Vagina (tissue), 2 donors: ENCODE results near the gene LILRB2. TPM values are rescaled to one million over a fixed set of nuclear protein-coding genes. Genes with fewer than 3 reads are reported as not detected.
"Not testable (repeated sequence)": the region's sequence is repeated elsewhere in the genome, so short reads cannot be mapped to it uniquely, and the experiment has no call there.

Experiments
- DNase-seq, 2 donors: peaks; one replicate each; pipeline ENCODE4 v3.0.0-alpha.2; 2017; ENCODE audit errors: extremely low spot score in 2 of 2
- H3K27ac ChIP-seq: fragments of 200-600 bp; sonication (generic); one replicate; pipeline ENCODE4 v1.5.1; 2019
- H3K27me3 ChIP-seq: fragments of 200-600 bp; sonication (generic); one replicate; pipeline ENCODE4 v1.5.1; 2019
- H3K36me3 ChIP-seq, 2 donors: fragments of 200-600 bp; sonication (generic); one replicate each; pipeline ENCODE4 v1.5.1; 2017 to 2019
- H3K4me1 ChIP-seq: fragments of 200-600 bp; sonication (generic); one replicate; pipeline ENCODE4 v1.5.1; 2019
- H3K4me3 ChIP-seq, 2 donors: fragments of 200-600 bp; sonication (generic); 1 replicate in 1 of 2; 2 replicates in 1 of 2; pipeline ENCODE4 v1.5.1; 2016 to 2019
- H3K9me3 ChIP-seq: fragments of 200-600 bp; sonication (generic); one replicate; pipeline ENCODE4 v1.5.1; 2019
- POLR2A ChIP-seq, 2 donors: fragments of 450-650 bp; IDR thresholded peaks; one replicate each; pipeline ENCODE4 v1.6.1; 2017; ENCODE audit warnings: antibody characterized with exemption in 2 of 2, mild to moderate bottlenecking in 2 of 2, moderate library complexity in 2 of 2
- POLR2AphosphoS5 ChIP-seq, 2 donors: sonication (generic); formaldehyde crosslinking; IDR thresholded peaks; one replicate each; pipeline ENCODE4 v1.9.0; 2017; ENCODE audit warnings: antibody characterized with exemption in 2 of 2, mild to moderate bottlenecking in 2 of 2, low read depth in 1 of 2; ENCODE audit not compliant: insufficient read depth in 1 of 2
- intact Hi-C: fragments of 100-400 bp; cut with DNase I; formaldehyde crosslinking; loops from one replicate; pipeline ENCODE4 v1.15.1; 2023
- total RNA-seq: library from RNA; depleted of rRNA; stranded (reverse); fragments of >200 nt; gene quantifications from one replicate; pipeline ENCODE4 v1.2.3, GENCODE V29; 2016
- TF ChIP-seq, protein P1 (sequence below), 3 experiments: fragments of 450-650 bp in 2 of 3; fragments of 200-600 bp in 1 of 3; sonication (generic) in 1 of 3; IDR thresholded peaks; one replicate each; pipeline ENCODE4 v1.5.1; 2017 to 2019; ENCODE audit warnings: antibody characterized with exemption in 3 of 3, mild to moderate bottlenecking in 2 of 3, moderate library complexity in 2 of 3

LILRB2 gene
- total RNA-seq, 1 donor from 2014 or later, result 2.0 TPM

DNA sequence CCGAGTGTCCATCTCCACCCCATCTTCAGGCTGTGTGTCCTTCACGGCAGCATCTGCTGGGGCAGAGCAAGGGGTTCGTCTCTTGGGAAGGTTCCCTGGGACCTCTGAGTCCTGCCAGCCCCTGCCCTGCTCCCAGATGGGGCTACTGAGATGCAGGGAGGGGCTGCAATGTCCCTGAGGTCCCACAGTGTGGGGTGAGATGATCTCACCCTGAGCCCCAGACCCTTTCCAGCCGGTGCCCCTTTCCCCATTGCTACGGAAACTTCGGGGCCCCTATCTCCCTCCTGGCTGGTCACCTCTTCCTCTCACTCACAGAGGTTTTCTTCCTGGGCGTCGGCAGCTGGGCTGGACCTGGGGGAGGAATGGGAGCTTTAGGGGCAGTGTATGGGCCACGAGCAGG, 5.0 kb downstream of the LILRB2 start:
- Histone ChIP-seq H3K36me3 (no peaks in the 10 kb centered on the region), H3K27me3 (no peaks in the 10 kb centered on the region), H3K27ac (no peak overlapping the region), H3K4me1 (no peaks in the 10 kb centered on the region), H3K4me3 (no peak overlapping the region), H3K9me3 (no peaks in the 10 kb centered on the region)
- TF ChIP-seq POLR2A (IDR thresholded peaks at IDR 0.05) (no peak), POLR2AphosphoS5 (IDR thresholded peaks at IDR 0.05; ENCODE audit: insufficient read depth in 1 of 2, low read depth in 1 of 2) (no peak)
- TF ChIP-seq, protein P1, sequence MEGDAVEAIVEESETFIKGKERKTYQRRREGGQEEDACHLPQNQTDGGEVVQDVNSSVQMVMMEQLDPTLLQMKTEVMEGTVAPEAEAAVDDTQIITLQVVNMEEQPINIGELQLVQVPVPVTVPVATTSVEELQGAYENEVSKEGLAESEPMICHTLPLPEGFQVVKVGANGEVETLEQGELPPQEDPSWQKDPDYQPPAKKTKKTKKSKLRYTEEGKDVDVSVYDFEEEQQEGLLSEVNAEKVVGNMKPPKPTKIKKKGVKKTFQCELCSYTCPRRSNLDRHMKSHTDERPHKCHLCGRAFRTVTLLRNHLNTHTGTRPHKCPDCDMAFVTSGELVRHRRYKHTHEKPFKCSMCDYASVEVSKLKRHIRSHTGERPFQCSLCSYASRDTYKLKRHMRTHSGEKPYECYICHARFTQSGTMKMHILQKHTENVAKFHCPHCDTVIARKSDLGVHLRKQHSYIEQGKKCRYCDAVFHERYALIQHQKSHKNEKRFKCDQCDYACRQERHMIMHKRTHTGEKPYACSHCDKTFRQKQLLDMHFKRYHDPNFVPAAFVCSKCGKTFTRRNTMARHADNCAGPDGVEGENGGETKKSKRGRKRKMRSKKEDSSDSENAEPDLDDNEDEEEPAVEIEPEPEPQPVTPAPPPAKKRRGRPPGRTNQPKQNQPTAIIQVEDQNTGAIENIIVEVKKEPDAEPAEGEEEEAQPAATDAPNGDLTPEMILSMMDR (IDR thresholded peaks at IDR 0.05), result no peak
- intact Hi-C loops, result no loop called here
- no peak for DNase-seq

DNA sequence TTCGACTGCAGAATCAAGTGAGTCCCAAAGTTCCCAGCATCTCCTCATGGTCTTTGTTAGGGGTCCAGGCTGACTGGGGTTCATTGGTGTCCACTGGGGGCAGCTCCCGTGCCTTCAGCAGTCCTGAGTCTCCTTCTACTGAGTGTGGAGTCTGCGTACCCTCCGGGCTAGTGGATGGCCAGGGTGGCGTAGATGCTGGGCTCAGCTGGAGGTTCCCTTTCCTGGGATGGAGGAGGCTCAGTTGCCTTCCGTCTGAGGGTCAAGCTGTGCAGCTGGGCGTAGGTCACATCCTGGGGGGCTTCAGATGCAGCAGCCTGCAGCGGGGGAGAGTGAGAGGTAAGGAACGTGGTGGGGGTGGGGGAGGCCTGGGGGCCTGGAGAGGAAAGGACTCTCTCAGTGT, 6.4 kb downstream of the LILRB2 start:
- not testable (repeated sequence) for H3K27me3 ChIP-seq, H3K27ac ChIP-seq, H3K4me3 ChIP-seq, H3K9me3 ChIP-seq, H3K36me3 ChIP-seq, DNase-seq, H3K4me1 ChIP-seq
- intact Hi-C loops, result loop anchor here (5.0 kb wide), 1 partner anchor 287 kb away; no protein-coding TSS in a partner anchor

DNA sequence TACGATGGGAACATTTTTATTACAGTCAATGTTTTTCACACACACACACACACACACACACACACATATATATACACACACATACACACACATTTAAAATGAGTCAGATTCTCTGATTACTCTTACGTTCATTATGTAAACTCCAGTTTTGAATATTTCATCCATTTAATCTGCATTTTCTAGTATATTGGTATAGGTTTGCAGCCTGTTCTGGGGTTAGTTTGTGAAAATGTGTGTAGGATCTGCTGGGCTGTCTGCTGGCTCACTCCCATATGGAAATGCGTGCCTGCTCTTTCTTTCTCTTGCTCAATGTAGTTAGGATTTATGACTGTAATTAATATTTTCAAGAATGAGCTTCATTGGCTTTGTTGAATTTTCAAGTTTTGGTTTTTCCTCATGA, 7.1 kb downstream of the LILRB2 start:
- TF ChIP-seq, protein P1 (IDR thresholded peaks at IDR 0.05), result no peak
- TF ChIP-seq POLR2A (IDR thresholded peaks at IDR 0.05) (no peak), POLR2AphosphoS5 (IDR thresholded peaks at IDR 0.05; ENCODE audit: insufficient read depth in 1 of 2, low read depth in 1 of 2) (no peak)
- intact Hi-C loops, result loop anchor here (5.0 kb wide), 1 partner anchor 287 kb away; no protein-coding TSS in a partner anchor

DNA sequence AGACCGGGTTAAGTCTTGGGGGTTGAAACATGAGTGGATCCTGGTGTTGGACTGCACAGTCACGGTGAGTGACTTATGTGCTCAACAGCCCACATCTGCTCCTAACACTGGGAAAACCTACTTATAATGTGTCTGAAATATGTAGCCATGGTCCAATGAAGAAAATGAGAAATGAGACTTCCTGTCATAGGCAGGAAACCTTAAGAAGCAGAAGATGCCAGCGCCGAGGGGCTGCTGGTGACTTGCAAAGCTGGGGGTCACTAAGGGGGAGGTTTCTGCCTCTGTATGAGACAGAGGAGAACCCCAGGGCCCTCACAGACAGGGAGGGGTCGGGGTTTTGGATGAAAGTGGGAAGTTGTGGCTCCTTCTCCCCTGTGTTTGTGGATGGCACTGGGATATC, 8.7 kb downstream of the LILRB2 start:
- DNase-seq, H3K4me3 ChIP-seq, H3K4me1 ChIP-seq, H3K9me3 ChIP-seq, H3K27ac ChIP-seq, H3K27me3 ChIP-seq, H3K36me3 ChIP-seq: not testable (repeated sequence)
- intact Hi-C loops, result loop anchor here (5.0 kb wide), 1 partner anchor 285 kb away; no protein-coding TSS in a partner anchor

More for the DNA sequence above, 7.1 kb downstream of the LILRB2 start:
- DNase-seq, result no peak
- Histone ChIP-seq H3K27me3 (no peaks in the 10 kb centered on the region), H3K36me3 (no peaks in the 10 kb centered on the region), H3K9me3 (no peaks in the 10 kb centered on the region), H3K4me1 (no peaks in the 10 kb centered on the region), H3K27ac (no peak overlapping the region), H3K4me3 (no peak overlapping the region)

DNA sequence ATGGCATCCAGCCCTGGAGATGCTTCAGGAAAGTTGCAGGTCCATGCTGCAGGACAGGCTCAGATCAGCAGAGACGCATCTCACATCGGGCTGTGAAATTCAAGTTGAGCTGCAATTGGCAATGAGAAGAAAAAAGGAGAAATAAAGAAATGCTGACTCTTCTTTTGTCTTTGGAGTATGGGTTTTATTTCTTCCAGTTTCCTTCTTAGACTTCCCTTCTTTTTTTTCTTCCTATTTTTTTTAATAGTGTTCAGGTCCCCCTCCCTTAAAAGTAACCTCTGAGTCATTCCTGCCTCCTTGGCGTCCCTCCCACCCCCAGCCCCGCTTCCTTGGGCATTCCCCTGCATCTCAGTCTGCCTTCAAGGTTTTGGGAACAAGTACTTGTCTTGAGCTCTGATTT, 9.3 kb downstream of the LILRB2 start:
- DNase-seq, result not testable (repeated sequence)

DNA sequence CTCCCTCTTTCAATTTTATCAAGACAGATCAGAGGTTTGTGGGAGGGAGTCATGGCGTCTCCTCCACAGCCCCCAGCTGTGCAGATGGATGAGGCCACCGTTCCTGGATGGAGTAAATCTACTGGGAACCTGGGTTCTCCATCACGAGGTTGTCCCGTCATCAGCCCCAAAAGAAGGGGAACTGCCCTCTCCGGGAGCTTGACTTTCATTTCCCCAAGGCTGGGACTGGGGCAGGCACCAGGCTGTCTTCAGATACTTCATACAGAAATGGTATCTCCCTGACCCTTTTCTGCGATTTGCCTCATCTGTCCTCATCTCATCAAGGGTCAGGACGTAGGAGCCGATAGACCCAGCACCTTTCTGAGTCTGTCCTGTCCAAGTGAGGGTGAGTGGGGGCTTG, 9.8 kb downstream of the LILRB2 start:
- no peaks in the 10 kb centered on the region for H3K36me3 ChIP-seq
- H3K27me3 ChIP-seq, result no peaks in the 10 kb centered on the region
- TF ChIP-seq POLR2A (IDR thresholded peaks at IDR 0.05) (no peak), POLR2AphosphoS5 (IDR thresholded peaks at IDR 0.05; ENCODE audit: insufficient read depth in 1 of 2, low read depth in 1 of 2) (no peak)
- TF ChIP-seq, protein P1 (IDR thresholded peaks at IDR 0.05), result no peak
- no peaks in the 10 kb centered on the region for H3K9me3 ChIP-seq
- intact Hi-C loops, result loop anchor here (5.0 kb wide), 1 partner anchor 284 kb away; no protein-coding TSS in a partner anchor
- no peak overlapping the region for H3K27ac ChIP-seq
- H3K4me1 ChIP-seq, result no peaks in the 10 kb centered on the region
- no peak for DNase-seq
- H3K4me3 ChIP-seq, result no peak overlapping the region

More for the DNA sequence above, 9.3 kb downstream of the LILRB2 start:
- not testable (repeated sequence) for H3K27me3 ChIP-seq, H3K9me3 ChIP-seq, H3K4me3 ChIP-seq, H3K4me1 ChIP-seq, H3K36me3 ChIP-seq, H3K27ac ChIP-seq
- intact Hi-C loops, result loop anchor here (5.0 kb wide), 1 partner anchor 284 kb away; no protein-coding TSS in a partner anchor

DNA sequence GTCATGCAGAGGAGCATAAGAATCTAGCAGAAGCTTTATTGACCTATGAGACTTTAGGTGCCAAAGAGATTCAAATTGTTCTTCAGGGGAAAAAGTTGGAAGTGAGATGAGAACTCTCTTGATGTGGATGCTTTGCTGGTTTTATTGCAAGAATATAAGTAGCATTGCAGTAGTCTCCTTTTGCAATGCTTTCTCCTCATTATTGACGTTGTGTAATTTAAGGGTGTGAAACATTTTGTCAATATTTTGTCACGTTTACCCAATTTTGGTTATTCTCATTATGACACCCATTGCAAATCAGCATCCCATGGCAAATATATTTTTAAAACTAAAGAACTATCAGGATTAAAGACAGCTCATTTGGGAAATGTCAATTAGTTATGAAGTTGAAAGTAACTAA, 12.0 kb downstream of the LILRB2 start:
- H3K4me1 ChIP-seq, result no peaks in the 10 kb centered on the region
- H3K27ac ChIP-seq, result no peak overlapping the region
- DNase-seq, result no peak
- intact Hi-C loops, result no loop called here
- H3K36me3 ChIP-seq, result no peaks in the 10 kb centered on the region
- H3K9me3 ChIP-seq, result no peaks in the 10 kb centered on the region
- TF ChIP-seq, protein P1 (IDR thresholded peaks at IDR 0.05), result no peak
- no peak for TF ChIP-seq POLR2A (IDR thresholded peaks at IDR 0.05)
- TF ChIP-seq POLR2AphosphoS5 (IDR thresholded peaks at IDR 0.05; ENCODE audit: insufficient read depth in 1 of 2, low read depth in 1 of 2), result no peak
- H3K4me3 ChIP-seq, result no peak overlapping the region
- H3K27me3 ChIP-seq, result no peaks in the 10 kb centered on the region
